Measurements from ENCODE around the gene SLC8A2.
"Not testable (repeated sequence)": the region's sequence is repeated elsewhere in the genome, so short reads cannot be mapped to it uniquely, and the experiment has no call there.

The SLC8A2 gene

DNA sequence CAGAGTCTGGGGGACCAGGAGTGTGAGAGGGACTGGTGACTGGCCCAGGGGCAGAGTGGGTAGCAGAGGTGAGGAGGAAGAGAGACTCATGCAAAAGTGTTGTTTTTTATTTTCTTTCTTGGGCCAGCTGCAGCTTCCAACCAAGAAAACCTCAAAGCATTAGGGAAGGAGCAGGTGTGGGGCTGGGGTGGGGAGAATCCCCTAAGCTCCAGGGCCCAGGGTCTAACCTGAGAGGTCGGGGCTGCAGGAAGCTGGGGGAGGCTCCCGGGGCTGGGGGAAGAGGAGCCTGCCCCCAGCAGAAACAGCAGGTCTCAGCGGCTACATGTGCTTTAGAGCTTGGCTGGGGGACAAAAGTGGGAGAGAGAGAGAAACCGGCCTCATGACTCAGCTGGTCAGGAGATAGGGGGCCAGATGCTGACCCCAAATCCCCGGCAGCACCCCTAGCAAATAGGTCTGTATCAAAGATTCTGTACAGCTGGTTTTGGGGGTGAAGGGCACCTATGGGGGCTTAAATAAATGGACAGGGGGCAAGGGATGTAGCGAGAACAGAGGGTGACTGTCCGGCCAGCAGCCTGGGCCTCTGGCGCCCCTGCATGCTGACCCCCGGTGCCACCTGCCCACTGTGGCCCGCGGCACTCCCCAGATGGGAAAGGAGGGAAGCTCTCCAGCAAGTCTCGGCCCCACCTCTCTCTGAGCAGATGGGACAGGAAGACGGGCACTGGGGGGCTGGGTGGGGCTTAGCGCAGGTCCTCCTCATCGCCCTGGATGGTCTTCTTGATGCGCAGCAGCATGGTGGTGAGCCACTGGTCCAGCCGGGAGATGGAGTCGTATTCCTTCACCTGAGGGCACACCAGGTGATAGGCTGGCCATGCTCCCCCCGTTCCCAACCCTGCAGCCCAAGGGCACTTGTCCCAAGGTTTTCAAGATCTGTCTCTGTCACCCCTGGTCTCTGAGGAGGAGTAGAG lies 16.1 kb upstream of the SLC8A2 start:
- DNase-seq (ENCODE audit: low read depth in 2 of 2), result no peak

GRCh38 chr19:47486900-47487299 lies 15.2 kb upstream of the SLC8A2 start:
- DNase-seq (ENCODE audit: low read depth in 2 of 2), result no peak

- DNase-seq (ENCODE audit: low read depth in 2 of 2), result not testable (repeated sequence)
Measured at GRCh38 chr19:47486220-47486619, 14.5 kb upstream of the SLC8A2 start.

- DNase-seq (ENCODE audit: low read depth in 2 of 2), result no peak
Measured at GRCh38 chr19:47485210-47485609, 13.5 kb upstream of the SLC8A2 start.

GRCh38 chr19:47483800-47484690 lies 12.4 kb upstream of the SLC8A2 start, which contains the start of gene KPTN:
TSS of gene KPTN (minus strand) at chr19:47484219. CDS start at chr19:47484160, 59 bp downstream.
- DNase-seq (ENCODE audit: low read depth in 2 of 2), result peak; percentile 79 to 81

GRCh38 chr19:47483200-47483599 lies 11.5 kb upstream of the SLC8A2 start:
- DNase-seq (ENCODE audit: low read depth in 2 of 2), result no peak

- DNase-seq (ENCODE audit: low read depth in 2 of 2), result no peak
Measured at GRCh38 chr19:47481460-47482052, 9.9 kb upstream of the SLC8A2 start.

DNA sequence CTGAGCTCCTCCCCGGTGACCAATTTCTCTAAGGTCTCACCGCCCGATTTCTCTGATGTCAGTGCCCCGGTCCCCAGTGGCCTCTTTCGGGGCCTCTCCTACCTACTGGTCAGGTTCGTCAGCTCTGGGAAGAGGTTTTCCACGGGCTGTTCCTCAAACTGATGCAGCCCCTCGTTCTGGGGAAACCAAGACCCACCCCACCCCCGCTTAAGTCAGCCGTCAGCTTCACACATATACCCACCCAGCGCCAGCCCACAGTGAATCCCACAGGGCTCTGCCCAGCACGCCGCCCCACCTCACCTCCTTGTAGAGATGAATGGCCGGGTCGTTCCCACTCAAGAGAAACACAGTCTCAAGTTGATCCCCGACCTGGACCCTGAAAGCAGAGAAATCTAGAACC lies 9.0 kb upstream of the SLC8A2 start:
- DNase-seq (ENCODE audit: low read depth in 2 of 2), result no peak

DNA sequence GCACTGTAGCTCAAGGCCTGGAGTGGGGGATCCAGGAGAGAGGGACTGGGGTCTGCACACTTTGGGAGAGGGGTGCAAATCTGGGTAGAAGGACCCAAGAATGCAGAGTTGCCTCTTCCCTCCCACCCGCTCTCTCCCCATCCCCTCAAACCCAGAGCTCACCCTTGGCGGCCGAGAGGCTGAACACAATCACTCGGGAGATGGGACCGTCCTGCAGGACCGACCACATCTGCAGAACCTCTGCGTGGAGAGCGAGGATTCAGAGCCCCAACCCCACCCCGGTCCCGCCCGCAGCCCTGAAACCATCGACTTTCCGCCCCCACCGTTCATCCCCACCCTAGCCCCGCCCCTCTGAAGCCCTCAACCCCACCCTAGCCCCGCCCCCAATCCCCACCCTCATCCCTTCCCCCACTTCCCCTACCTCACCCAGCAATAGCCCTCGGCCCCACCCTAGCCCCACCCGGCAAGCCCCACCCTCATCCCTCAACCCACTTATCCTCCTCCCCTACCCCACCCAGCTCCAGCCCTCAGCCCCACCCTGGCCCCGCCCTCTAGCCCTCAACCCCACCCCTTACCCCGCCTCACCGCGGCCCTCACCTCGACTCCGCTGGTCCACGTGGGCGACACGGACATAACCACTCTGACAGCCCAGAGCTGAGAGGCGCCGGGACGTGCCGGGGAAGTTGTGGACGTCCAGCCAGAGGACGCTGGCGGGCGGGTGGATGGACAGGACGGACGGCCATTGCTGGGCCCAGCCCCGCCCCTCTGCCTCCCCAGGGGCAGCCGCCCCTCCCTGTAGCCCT lies 8.2 kb upstream of the SLC8A2 start:
- DNase-seq (ENCODE audit: low read depth in 2 of 2), result no peak

- no peak for DNase-seq (ENCODE audit: low read depth in 2 of 2)
Measured at GRCh38 chr19:47476438-47476972, 4.8 kb upstream of the SLC8A2 start.

- no peak for DNase-seq (ENCODE audit: low read depth in 2 of 2)
Measured at GRCh38 chr19:47475465-47475864, 3.8 kb upstream of the SLC8A2 start.

- DNase-seq (ENCODE audit: low read depth in 2 of 2), result no peak
Measured at GRCh38 chr19:47473336-47473735, 1.6 kb upstream of the SLC8A2 start.

- no peak for DNase-seq (ENCODE audit: low read depth in 2 of 2)
Measured at GRCh38 chr19:47471381-47471732, 336 bp downstream of the SLC8A2 start.

DNA sequence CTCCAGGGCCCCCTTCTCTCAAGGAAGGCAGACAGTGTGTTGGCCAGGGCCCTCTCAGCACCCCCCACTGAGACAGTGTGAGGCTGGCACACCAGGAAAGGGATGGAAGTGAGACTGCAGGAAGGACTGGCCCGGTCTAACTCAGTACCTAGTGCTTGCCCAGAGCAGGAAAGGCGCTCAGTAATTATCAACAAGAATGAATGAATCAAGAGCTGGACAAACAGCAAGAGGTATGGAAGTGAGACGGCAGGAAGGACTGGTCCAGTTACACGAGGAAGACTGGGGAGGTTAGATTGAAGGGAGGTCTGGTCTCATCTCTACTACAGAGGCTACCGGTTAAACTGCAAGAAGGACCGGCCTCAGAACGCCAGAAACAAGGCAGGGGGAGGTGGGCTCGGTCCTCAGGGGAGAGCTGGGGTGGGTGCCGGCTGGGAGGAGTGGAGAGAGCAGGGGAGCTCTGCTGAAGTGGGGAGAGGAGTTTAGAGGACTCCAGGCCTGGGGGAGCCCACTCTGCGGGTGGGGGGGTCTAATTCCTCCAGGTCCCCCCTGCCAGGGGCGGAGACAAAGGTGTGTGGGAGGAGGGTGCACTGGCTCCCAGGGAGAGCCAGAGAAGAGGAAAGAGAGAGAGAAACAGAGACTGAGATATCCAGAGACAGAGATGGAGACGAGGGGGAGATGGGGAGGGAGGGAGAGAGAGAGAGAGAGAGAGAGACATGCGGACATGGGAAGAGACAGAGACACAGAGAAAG lies 1.1 kb downstream of the SLC8A2 start:
- no peak for DNase-seq (ENCODE audit: low read depth in 2 of 2)

DNA sequence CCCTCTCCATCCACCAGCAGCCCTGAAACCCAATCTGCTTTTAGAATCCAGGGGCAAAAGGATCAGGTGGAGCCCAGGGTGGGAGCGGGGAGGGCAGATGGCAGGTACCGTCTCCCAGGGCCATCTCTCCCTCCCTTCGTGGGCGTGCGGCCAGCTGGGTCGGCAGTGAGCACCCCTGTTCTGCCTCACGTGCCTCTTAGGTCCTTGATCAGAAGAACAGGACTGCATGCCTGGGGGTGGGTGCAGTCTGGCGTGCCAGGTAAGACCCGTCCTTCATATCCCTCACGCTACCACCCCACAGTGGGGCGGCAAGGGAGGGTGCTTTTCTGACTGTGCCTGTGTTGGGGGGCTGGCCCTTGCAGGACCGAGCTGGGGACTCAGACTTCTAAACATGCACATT lies 2.0 kb downstream of the SLC8A2 start:
- DNase-seq (ENCODE audit: low read depth in 2 of 2), result no peak

- DNase-seq (ENCODE audit: low read depth in 2 of 2), result no peak
Measured at GRCh38 chr19:47469363-47469700, 2.4 kb downstream of the SLC8A2 start.

- DNase-seq (ENCODE audit: low read depth in 2 of 2), result no peak
Measured at GRCh38 chr19:47467914-47468313, 3.8 kb downstream of the SLC8A2 start.

DNA sequence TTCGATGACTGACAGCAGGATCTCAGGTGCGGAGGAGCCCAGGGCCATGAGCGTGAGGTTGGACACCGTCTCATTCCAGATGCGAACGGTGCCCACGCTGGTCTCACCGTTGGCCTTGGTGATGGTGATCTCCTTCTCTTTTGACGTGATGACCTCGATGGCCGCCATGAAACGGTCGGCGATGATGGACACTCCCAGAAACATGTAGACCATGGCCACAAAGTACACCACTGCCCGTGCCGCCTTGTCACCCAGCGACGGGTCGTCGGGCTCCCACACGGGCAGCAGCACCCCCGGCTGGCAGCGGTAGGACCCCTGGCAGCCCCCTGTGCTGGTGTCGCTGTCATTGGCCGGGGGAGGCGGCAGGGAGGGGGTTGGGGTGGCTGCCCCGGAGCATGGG lies 5.7 kb downstream of the SLC8A2 start:
- no peak for DNase-seq (ENCODE audit: low read depth in 2 of 2)

DNA sequence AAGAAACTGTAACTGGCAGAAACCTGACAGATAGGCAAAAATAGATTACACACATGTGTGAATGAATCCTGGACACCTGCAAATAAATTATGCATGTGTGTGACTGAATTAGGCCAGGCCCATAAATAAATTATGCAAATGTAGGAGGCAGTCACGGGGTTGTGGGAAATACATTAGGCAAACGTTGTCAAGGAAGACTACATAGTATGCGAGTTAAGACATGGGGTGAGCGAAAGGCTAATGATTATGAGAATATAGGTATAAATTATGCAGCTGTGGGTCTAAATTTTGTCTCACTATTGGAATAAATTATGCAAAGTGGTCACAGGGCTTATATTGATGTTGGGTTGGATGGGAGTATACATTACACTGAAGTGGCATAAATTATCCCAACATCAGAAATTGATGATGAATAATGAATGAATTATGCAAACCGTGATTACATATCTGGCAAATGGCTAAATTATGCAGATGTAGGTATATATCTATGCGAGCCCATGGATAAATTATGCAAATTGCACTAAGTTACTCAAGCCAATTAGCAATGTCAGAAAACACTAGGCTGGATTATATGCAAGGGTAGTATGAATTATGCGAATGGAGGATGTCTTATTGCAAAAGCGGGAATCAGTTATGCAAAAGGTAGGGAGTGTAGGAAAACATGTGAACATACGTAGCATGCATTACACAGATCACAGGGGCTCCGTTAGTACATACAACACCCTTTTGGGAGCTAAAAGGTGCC lies 6.8 kb downstream of the SLC8A2 start:
- DNase-seq (ENCODE audit: low read depth in 2 of 2), result no peak

DNA sequence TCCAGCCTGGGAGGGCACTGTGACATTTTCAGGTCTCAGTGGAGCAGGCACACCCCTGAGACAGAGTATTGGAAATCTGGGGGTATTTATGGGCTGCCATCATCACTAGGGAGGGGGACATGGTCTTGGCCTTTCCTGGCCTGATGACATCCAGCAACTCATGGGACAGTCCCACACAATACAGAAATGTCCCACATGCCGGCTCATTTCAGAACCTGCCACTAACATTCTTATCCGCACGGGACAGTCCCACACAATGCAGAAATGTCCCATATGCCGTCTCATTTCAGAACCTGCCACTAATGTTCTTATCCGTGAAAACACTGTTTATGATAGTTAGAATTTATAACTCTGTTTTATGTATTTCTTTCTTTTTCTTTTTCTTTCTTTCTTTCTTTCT lies 9.8 kb downstream of the SLC8A2 start:
- no peak for DNase-seq (ENCODE audit: low read depth in 2 of 2)

Measured in stimulated activated CD8-positive, alpha-beta memory T cell treated with anti-CD3 and anti-CD28 coated beads, Interleukin-15, amount 100 ng/mL, for 4 hours (primary cell).